ENCODE results near the gene ST7L. TPM values are rescaled to one million over a fixed set of nuclear protein-coding genes. Genes with fewer than 3 reads are reported as not detected.

ST7L gene
- polyA plus RNA-seq, 10 donors = 12.7 to 19.8 (median 16.4) TPM

DNA sequence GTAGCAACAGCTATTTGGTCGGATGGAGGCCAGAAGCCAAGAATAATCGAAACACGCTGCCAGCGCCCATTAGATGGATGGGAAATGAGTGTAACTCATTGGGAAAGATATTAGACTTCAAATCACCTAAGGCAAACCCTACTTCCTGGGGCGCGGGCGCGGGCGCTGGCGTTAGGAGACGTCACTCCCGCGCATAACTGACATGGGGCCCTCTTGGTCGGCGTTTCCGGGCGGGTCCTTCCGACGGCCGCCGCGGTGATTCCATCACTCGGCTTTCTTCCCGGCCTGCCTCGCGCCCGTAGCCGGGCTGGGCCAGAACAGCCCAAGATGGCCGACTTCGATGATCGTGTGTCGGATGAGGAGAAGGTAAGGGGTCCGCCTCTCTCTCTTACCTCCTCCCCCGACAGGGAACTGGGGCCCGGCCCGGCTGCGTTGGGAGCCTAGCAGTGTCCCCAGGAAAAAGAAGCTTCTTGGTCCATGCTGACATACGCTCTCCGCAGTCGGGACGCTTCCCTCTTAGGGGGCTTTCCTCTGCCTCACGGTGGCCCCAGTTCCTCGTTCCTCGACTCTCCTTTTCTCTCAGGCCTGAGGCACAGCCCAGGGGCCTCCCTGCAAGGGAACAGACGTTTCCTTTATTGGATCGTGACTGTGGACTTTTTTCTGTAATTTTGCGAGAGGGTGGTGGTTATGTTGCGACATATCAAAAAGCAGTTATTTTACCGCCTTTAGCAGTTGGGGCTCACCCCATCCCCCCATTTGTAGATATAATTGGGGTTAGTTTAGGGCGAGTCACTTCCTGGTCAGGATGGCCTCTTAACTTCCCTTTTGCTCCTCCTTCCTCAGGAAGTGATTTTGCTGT, 806 bp upstream of the ST7L start, which contains the start of gene CAPZA1:
Gene CAPZA1, plus strand, starts transcription at position 315 of the 859 bp plus-strand sequence. Its CDS starts 13 bp downstream, at position 328.
- DNase-seq = peak; percentile 94 to 98 (median 96)

DNA sequence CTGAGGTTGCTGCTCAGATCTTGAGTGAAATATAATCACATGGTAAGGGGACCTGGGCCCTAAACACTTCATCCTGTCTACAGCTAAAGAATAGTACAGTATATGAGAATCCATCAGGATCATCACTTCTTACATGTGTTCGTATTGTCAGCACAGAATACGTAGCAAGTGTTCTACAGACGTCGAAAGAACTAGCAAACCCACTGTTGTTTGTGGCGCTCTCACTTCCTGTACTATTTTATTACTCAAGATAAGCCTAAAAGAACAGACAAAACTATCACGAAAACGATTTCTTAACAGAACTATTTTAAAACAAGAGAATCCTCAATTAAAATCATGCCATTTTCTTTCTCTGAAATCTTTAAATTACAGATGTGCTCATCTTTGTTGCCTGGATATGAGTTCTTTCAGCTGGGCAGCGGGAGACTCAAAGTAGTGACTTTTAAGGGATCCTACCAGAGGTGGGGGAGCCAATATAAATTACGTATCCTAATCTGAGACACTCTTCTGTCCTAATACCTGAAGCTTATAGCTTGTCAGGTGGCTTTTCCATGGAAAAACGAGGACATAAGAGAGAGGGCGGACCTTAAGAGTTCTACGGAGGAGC, 724 bp downstream of the ST7L start:
- DNase-seq = peak in 1 of 3 donors; percentile 30

DNA sequence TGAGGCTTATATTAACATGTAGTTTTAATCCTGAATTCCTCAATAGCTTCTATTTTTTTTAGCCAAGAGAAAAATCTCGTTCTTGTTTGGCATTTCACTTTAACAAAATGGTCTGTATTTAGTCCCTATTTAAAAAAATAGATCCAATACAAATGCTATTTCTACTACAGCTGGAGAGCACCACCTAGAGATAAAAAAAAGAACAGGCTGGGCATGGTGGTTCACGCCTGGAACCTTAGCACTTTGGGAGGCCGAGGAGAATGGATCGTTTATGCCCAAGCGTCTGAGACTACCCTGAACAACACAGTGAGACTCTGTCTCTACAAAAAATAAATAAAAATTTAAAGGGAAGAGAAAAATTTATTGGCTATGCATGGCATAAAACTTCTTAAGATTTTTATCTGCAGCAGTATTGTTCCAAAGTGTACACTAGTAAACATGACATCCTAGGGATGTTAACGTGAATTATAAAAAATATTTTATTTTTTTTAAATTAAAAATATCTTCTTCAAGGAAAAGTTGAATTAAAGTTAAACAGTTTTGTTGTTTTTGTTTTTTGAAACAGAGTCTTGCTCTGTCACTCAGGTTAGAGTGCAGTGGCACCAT, 4.4 kb downstream of the ST7L start:
- peak in 2 of 3 donors; percentile 22 to 37 for DNase-seq

DNA sequence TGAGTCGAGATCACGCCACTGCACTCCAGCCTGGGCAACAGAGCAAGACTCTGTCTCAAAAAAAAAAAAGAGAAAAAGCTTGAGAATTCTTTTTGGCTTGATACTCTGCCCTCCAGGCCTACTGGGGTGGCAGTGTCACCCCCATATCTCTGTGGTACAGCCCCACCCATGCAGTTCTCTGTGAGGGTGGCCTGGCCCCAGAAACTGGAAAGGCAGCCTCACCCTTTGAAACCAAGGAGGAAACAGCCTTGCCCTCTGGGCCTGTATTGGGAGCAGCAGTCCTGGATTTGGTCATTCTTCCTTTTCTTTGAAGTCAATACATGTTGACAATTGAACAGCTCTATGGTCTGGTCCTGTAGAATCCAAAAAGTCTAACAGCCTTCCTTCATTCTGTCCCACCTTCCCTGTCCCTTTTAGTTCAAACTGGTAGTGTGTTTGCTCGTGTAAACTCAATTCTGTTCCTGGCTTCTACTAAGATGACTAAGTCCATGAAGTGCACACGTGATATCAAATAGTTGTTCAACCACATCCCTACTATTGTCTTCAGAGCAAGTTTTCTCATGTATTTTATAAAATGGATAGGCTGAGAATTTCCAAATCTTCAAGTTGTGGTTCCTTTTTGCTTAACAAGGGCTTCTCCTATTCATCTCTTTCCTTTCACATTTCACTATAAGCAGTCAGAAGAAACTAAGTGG, 13.2 kb downstream of the ST7L start:
- no peak for DNase-seq

DNA sequence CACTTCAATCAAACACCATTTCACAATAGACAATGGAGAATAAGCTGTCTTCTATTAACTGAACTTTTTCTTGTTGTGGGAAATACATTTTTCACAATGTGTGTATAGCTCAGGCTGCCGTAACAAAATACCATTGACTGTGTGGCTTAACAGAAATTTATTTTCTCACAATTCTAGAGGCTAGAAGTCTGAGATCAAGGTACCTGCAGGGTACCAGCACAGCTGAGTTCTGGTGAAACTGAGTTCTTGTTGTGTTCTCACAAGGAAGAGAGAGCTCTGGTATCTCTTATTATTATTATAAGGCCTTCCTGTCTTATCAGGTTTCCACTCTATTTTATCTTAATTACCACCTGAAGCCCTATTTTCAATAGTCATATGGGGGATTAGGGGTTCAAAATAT, 15.4 kb downstream of the ST7L start:
- no peak for DNase-seq

DNA sequence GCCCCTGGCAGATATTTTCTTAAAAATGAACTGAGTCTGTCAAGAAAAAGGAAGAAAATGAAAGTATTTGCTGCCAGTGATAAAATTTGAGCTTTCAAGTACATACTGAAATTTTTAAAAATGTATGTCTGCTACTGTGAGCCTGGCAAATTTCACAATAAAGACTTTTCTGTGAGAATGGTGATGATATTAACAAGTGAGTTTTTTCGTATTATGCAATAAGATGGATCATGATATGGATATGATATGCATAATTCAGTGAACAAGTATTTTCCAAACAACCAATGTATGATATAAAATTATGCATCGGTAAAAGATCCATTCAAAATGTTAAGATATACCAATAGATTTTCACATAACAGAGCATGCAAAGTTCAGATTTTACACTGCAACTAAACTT, 15.9 kb downstream of the ST7L start:
- no peak for DNase-seq

DNA sequence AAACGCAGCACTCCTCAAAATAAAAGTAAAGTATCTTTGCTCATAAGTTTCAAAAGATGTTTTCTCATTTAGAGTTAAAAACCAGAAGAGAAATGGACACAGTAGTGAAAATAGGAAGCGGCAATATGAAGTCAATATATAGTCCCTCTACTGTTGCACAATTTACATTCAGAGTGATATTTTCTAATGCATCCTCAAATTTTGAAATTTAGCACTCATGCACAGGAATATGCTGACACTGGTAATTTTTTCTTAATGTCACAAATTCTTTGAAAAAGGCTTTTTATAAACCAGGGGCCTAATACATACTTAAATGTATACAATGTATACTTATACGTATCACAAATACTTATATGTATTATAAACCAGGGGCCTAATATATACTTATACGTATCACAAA, 19.5 kb downstream of the ST7L start:
- no peak for DNase-seq

DNA sequence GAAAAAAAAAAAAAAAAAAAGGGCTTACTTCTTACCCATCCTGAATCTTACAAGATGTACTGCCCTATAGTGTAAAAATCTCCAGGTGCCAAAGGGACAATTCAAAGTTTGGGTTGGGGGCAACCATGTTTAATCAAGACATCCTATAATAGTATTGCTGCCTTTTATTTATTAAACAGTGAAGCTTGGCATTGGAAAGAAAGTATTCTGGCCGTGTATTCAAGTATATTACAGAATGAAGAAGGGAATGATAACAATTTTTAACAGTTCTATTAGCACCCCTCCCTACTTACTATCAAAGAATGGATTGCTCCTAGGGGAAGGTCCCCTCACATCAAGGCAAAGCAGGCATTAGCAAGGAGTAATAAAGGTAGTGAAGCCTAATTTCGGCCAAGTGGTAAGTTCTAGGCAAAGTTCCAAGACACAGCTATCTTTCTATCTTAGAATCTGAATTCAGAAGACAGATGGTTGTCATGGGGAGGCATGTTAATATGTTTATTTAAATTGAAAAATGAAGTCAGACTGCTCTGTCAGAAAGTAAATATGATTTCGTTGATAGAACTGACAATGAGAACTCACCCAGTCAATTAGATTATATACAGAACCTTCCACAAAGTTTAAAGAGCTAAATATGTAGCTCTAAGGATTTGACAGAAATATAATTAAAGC, 24.6 kb downstream of the ST7L start:
- DNase-seq = no peak

DNA sequence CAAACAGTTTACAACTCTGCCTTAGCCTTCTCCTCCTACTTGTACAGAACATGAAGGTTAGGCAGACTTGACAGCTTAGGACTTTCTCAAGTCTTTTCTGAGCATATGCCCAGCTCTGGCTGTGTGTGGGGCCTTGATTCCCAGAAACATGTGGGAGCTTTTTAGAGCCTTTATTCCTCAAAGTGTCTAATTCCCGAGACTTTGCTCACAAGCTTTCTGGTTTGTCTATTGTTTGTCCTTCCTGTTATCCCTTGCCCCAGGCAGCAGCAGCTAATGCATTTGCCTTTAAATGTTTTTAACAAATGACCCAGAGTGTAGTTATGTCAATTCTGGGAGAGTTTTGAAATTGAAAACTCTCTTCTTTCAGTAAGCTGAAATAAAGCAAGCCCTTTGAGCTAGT, 29.2 kb downstream of the ST7L start:
- no peak for DNase-seq

DNA sequence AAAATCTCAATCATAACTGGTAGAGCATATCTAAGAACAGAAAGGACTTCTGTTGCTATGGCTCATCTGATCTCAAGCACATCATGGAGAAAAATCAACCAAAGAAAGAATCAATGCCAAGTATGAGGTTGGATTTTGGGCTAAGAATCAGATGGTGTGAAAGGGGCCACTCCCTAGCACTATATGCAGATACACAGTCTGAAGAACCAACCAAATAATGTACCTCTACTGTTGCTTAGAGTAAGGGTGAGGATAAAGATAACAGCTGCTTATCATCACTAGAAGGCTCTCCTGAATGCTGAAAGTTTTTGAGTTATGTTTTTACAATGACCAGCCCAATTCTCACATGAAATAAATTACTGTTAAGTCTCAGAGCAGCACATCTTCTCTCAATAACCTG, 35.6 kb downstream of the ST7L start:
- DNase-seq = no peak

DNA sequence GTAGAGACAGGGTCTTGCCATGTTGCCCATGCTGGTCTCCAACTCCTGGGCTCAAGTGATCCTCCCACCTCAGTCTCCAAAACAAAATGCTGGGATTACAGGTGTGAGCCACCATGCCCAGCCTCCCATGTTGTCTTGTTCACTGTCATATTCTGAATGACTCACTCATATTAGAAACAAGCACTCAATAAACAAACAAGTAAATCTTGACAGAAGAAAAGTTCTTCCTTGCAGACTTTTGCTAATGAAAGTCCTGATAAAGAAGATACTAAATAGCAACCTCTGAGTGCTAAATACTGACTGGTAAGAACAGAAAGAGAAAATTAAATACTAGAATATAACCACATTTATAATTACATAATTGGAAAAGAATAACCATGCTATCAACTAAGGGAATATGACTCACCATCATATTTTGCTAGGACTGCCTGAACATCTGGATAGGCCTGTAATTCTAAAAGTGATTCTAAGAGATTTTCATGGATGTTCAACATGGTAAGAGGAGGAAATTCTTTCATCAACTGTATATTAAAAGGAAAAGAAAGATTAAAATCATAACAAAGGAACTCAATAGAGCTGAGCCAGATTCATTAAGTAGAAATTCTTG, 37.3 kb downstream of the ST7L start:
- DNase-seq = no peak

DNA sequence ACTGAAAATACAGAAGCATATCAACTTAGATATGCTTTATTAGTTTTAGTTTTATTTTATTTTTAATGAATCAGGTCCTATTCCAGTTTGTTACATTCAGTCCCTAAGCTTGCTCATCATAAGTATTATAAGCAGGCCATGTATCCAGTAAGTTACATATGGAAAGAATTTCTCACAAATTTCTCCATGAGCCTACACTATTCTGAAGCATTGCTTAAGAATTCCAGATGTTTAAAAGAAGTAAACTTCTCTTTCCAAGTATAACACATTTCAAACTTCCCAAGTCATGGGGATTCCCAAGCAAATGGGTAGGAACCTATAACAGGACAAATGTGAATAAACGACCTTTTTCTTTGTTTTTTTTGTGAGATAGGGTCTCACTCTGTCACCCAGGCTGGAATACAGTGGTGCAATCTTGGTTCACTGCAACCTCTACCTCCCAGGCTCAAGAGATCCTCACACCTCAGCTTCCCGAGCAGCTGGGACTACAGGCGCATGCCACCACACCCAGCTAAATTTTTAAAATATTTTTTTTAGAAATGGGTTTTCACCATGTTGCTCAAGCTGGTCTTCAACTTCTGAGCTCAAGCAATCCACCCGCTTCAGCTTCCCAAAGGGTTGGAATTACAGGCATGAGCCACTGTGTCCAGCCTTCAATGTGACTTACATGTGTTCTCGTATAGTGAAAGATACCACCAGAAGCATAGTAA, 39.0 kb downstream of the ST7L start:
- DNase-seq = peak in 2 of 3 donors; percentile 2 to 5

DNA sequence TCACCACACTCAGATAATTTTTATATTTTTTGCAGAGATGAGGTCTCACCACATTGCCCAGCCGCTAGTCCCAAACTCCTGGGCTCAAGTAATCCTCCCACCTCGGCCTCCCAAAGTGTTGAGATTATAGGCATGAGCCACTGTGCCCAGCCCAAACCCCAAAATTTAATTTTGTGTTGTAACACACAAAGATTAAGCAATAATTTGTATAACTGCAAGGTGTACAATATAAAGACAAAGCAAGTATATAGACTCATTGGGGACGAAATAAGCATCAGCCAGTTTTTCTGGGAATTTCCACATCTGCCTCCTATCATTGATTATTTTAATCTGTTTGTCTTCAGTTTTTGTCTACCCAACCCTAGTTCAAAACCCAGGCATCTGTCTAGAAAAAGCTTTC, 42.7 kb downstream of the ST7L start:
- no peak for DNase-seq

DNA sequence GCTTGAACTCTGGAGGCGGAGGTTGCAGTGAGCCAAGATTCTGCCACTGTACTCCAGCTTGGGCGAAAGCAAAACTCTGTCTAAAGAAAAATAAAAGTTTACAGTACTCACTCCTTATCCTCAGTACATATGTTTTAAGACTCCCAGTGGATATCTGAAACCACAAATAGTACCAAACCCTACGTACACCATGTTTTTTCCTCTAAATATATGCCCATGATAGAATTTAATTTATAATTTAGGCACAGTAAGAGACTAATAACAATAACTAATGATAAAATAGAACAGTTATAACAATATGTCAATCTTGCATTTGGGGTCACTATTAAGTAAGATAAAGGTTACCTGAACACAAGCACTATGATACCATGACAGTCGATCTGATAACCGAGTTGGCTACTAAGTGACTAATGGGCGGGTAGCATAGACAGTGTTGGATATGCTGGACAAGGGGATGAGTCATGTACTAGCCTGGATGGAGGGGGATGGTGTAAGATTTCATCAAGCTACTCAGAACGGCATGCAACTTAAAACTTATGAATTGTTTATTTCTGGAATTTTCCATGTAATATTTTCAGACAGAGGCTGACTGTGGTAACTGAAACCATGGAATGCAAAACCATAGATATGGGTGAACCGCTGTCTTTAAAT, 43.7 kb downstream of the ST7L start:
- DNase-seq = peak in 1 of 3 donors; percentile 57

DNA sequence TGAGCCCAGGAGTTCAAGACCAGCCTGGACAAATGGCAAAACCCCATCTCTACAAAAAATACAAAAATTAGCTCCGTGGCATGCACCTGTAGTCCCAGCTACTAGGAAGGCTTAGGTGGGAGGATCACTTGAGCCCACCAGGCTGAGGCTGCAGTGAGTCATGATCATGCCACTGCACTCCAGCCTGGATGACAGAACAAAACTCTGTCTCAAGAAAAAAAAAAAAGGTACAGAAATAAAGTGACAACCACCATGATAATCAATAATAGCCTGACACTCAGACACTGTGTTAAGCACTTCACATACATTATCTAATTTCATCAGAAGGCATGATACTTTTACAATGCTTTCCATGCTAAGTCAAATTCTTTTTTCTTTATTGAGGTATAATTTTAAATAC, 53.1 kb downstream of the ST7L start:
- no peak for DNase-seq

DNA sequence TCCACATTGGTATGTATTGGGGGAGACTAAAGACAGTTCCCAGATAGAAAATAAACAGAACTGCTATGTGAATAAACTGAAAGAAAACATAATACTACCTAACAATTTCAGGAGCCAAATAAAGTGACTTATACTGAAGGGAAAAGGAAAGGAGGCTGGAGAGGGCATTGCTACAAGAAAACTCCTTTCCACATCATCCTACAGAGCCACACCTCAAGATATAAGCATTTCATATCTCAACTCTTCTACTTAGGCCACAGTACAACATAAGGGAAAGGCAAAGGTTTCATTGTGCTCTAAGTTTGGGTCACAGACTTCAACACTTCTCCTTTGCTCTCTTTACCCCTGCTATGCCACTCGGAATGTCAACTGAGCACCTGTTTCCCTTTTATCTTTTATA, 54.9 kb downstream of the ST7L start:
- no peak for DNase-seq

DNA sequence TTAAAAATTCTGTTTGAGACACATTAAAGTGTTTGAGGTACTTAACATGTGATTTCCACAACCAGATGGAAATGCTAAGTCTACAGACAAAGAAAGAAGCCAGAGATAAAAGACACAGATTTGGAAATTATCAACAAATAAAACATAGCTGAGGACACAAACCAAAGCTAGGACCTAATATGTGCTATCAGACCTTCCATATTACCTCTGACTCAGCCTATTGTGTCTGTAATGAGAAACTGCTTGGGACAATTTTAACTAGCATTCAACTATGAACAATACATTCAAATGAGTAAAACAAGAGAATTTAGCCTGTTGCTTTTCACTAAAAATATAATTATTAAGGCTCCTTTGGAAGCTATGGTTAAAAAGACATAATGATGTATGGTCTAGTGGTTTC, 55.6 kb downstream of the ST7L start:
- no peak for DNase-seq

DNA sequence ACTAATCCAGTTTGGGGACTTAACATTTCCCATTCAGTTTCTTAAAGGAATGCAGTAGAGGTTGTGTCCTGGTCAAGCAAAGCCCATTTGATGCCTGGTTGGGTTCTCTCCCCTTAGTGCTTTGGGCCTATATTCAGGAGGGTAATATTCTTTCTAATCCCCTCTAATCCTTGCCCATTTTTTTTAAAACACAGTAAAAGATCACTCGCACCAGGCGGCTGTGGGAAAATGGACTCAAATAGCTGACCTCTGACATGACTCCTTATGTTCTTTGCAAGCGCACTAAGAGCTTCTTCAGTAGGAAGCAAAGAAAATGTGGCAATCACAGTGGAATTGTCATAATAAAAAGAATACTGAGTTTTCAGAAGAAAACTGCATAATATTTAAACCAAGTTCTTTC, 60.3 kb downstream of the ST7L start:
- no peak for DNase-seq

DNA sequence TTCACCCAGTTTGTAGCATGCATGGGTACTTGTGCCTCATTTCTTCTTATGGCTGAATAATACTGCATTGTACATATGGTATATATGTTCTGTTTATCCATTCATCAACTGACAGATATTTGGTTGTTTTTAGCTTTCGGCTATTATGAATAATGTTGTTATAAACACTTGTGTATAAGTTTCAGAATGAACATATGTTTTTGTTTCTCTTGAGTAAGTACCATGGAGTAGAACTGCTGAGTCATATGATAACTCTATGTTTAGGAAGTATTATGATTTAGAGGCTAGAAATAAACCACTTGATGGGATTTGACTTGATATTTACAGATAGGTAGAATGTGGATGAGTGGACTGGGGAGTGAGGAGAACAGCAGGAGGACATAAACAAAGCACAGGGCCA, 61.6 kb downstream of the ST7L start:
- no peak for DNase-seq

DNA sequence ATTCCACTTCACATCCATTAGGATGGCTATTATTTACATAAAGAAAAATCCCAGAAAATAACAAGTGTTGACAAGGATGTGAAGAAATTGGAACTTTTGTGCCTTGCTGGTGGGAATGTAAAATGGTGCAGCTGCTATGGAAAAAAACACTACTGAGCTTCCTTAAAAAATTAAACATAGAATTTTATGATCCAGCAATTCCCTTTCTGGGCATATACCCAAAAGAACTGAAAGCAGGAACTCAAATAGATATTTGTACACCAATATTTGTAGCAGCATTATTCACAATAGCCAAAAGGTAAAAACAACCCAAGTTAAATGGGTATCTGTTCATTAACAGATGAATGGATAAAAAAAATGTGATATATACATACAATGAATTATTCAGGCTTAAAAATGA, 64.5 kb downstream of the ST7L start:
- DNase-seq = peak in 2 of 3 donors; percentile 8 to 23

Measured in muscle of back (tissue), 11 donors.